WTC11 (cell line): Measurements from ENCODE around the gene OPCML. TPM values are rescaled to one million over a fixed set of nuclear protein-coding genes. Genes with fewer than 3 reads are reported as not detected.
A peak's percentile ranks its signal among the peaks of the same experiment; 100 is the strongest.

Experiments used
- ATAC-seq: fragments of 200-7000 bp; cut with Tn5 transposase; 2 replicates; pipeline ENCODE4 v1.10.0; 2021; ENCODE audit warnings: mild to moderate bottlenecking, moderate library complexity
- CTCF ChIA-PET: fragments of 300-600 bp; sonication (Branson Sonifier 250); formaldehyde crosslinking; loops from one replicate; lab custom pipeline; 2021; ENCODE audit warnings: antibody characterized with exemption; lab: Charles Lee
- POLR2A ChIA-PET: fragments of 350-600 bp; sonication (Branson Sonifier 250); formaldehyde crosslinking; loops from one replicate; lab custom pipeline; 2021; ENCODE audit warnings: antibody characterized with exemption; lab: Charles Lee
- DNase-seq: peaks from one replicate; pipeline ENCODE4 v3.0.0; 2021; ENCODE audit warnings: low spot score
- H3K27ac Mint-ChIP-seq: 2 replicates; pipeline ENCODE4 v1.8.0; 2021; ENCODE audit warnings: mixed read lengths
- H3K27me3 Mint-ChIP-seq: 2 replicates; pipeline ENCODE4 v1.8.0; 2021; ENCODE audit warnings: low read depth, mild to moderate bottlenecking, moderate library complexity, mixed read lengths
- H3K36me3 Mint-ChIP-seq: 2 replicates; pipeline ENCODE4 v1.8.0; 2021; ENCODE audit warnings: mixed read lengths
- H3K4me1 Mint-ChIP-seq: 2 replicates; pipeline ENCODE4 v1.8.0; 2022; ENCODE audit warnings: mixed read lengths
- H3K4me3 Mint-ChIP-seq: 2 replicates; pipeline ENCODE4 v1.8.0; 2021; ENCODE audit warnings: mild to moderate bottlenecking, moderate library complexity, mixed read lengths
- H3K9me3 Mint-ChIP-seq: 2 replicates; pipeline ENCODE4 v1.8.0; 2021; ENCODE audit warnings: mixed read lengths
- E2F4 ChIP-seq: sonication (generic); formaldehyde crosslinking; IDR thresholded peaks from 2 replicates; pipeline ENCODE4 v1.8.1; 2022; ENCODE audit warnings: low read depth, mild to moderate bottlenecking, moderate library complexity, missing genetic modification reagents, borderline replicate concordance
- ERG ChIP-seq: fragments of 250-450 bp; sonication (Bioruptor Pico); IDR thresholded peaks from 2 replicates; pipeline ENCODE4 v1.8.0; 2021; ENCODE audit warnings: mild to moderate bottlenecking
- ESRRA ChIP-seq: sonication (generic); formaldehyde crosslinking; IDR thresholded peaks from 2 replicates; pipeline ENCODE4 v1.8.1; 2022; ENCODE audit warnings: mild to moderate bottlenecking, missing genetic modification reagents, borderline replicate concordance
- ETV6 ChIP-seq: sonication (generic); formaldehyde crosslinking; IDR thresholded peaks from 2 replicates; pipeline ENCODE4 v1.8.1; 2022; ENCODE audit warnings: mild to moderate bottlenecking, missing genetic modification reagents
- FOXJ3 ChIP-seq: sonication (generic); formaldehyde crosslinking; IDR thresholded peaks from 2 replicates; pipeline ENCODE4 v1.9.0; 2021; ENCODE audit warnings: missing genetic modification reagents, mild to moderate bottlenecking, borderline replicate concordance
- TP53 ChIP-seq: sonication (generic); formaldehyde crosslinking; IDR thresholded peaks from 2 replicates; pipeline ENCODE4 v1.8.1; 2023; ENCODE audit warnings: mild to moderate bottlenecking, missing genetic modification reagents
- ZNF138 ChIP-seq: sonication (generic); formaldehyde crosslinking; conservative IDR thresholded peaks from 2 replicates; pipeline ENCODE4 v1.8.1; 2022; ENCODE audit warnings: mild to moderate bottlenecking, moderate library complexity, missing genetic modification reagents
- ZNF232 ChIP-seq: sonication (generic); formaldehyde crosslinking; IDR thresholded peaks from 2 replicates; pipeline ENCODE4 v1.8.0; 2022; ENCODE audit warnings: mild to moderate bottlenecking, missing genetic modification reagents
- ZNF263 ChIP-seq: sonication (generic); formaldehyde crosslinking; IDR thresholded peaks from 2 replicates; pipeline ENCODE4 v1.8.1; 2022; ENCODE audit warnings: low read depth, mild to moderate bottlenecking, moderate library complexity, missing genetic modification reagents
- ZNF281 ChIP-seq: sonication (generic); formaldehyde crosslinking; IDR thresholded peaks from 2 replicates; pipeline ENCODE4 v1.8.0; 2023; ENCODE audit warnings: mild to moderate bottlenecking, missing genetic modification reagents
- total RNA-seq: library from RNA; stranded (reverse); gene quantifications from 3 replicates; pipeline ENCODE4 v1.2.3, GENCODE V29; 2021
- TF ChIP-seq, protein P1 (sequence below): sonication (generic); formaldehyde crosslinking; IDR thresholded peaks from 2 replicates; pipeline ENCODE4 v1.8.1; 2023; ENCODE audit warnings: mild to moderate bottlenecking, missing genetic modification reagents
- TF ChIP-seq, protein P2 (sequence below): fragments of 250-450 bp; sonication (Bioruptor Pico); IDR thresholded peaks from 2 replicates; pipeline ENCODE4 v1.9.0; 2021; ENCODE audit warnings: mild to moderate bottlenecking, borderline replicate concordance
- TF ChIP-seq, protein P3 (sequence below): sonication (generic); formaldehyde crosslinking; IDR thresholded peaks from 2 replicates; pipeline ENCODE4 v1.8.0; 2022; ENCODE audit warnings: mild to moderate bottlenecking, missing genetic modification reagents
- TF ChIP-seq, protein P4 (sequence below): sonication (generic); formaldehyde crosslinking; IDR thresholded peaks from 2 replicates; pipeline ENCODE4 v1.8.1; 2022; ENCODE audit warnings: low read depth, missing genetic modification reagents, borderline replicate concordance

Gene OPCML
- total RNA-seq, 1 experiment from 2014 or later: 1.5 TPM

DNA sequence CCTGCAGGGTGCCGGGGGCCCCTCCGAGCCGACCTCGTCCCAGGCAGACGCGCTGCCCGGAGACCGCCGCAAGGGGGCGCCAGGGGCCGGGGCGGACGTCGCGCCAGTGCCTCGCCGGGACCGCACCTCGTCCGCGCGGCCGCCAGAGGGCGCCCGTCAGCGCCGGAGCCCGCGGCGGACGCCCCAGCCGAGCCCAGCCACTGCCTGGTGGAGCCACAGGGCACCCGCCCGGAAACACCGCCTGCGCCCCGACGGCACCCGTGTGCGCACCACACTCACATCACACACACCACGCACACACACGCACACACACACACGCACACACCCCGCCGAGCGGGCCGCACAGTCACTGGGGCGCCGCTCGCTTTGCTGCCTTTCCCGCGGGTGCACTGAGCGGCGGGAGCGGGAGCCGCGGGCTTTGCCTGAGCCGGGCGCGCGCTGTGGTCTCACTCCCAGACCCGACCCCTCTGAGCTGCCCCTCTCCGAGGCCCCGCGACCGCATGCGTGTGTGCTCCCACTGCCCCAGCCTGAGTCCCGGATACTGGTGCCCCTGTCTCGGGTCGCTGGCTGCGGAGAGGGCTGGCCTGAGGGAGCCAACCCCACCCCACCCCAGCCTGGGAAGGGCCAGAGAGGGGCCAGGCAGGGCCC is 449.3 kb downstream of the OPCML start (continued):
- TF ChIP-seq, protein P1, sequence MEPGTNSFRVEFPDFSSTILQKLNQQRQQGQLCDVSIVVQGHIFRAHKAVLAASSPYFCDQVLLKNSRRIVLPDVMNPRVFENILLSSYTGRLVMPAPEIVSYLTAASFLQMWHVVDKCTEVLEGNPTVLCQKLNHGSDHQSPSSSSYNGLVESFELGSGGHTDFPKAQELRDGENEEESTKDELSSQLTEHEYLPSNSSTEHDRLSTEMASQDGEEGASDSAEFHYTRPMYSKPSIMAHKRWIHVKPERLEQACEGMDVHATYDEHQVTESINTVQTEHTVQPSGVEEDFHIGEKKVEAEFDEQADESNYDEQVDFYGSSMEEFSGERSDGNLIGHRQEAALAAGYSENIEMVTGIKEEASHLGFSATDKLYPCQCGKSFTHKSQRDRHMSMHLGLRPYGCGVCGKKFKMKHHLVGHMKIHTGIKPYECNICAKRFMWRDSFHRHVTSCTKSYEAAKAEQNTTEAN: peak; percentile 76; the same call in 1 of the 2 replicates
- peak; percentile 67; the same call in 1 of the 2 replicates for TF ChIP-seq ZNF232 (CRISPR knock-in tag)
- TF ChIP-seq E2F4 (CRISPR knock-in tag): no peak

DNA sequence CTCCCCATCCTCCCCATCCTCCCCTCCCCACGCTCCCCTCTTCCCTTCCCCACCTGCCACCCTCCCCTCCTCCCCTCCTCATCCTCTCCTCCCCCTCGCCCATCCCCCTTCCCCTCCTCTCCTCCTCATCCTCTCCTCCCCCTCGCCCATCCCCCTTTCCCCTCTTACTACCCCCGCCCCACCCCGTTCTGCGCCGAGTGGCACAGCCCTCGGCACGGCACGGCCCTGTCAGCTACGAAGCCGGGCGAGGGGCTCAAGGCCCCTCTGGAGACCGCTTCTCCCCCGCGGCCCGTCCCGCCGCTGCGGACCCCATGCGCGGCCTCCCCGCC is 449.9 kb downstream of the OPCML start:
- peaks cover 22% of the 10 kb centered on the region for H3K27me3 Mint-ChIP-seq
- ChIA-PET POLR2A (no interaction called here), CTCF (interaction anchor here (0.6 to 6.0 kb wide), 11 partner anchors 10 to 753 kb away, joined by 3 to 67 read pairs (median 7); no protein-coding TSS in a partner anchor)
- peaks cover 32% of the 10 kb centered on the region for H3K4me1 Mint-ChIP-seq
- DNase-seq (peak; percentile 59), ATAC-seq (no peak)
- no peaks in the 10 kb centered on the region for H3K9me3 Mint-ChIP-seq
- H3K27ac Mint-ChIP-seq: no peak overlapping the region
- H3K4me3 Mint-ChIP-seq: no peak overlapping the region
- TF ChIP-seq TP53: no peak
- no peaks in the 10 kb centered on the region for H3K36me3 Mint-ChIP-seq

DNA sequence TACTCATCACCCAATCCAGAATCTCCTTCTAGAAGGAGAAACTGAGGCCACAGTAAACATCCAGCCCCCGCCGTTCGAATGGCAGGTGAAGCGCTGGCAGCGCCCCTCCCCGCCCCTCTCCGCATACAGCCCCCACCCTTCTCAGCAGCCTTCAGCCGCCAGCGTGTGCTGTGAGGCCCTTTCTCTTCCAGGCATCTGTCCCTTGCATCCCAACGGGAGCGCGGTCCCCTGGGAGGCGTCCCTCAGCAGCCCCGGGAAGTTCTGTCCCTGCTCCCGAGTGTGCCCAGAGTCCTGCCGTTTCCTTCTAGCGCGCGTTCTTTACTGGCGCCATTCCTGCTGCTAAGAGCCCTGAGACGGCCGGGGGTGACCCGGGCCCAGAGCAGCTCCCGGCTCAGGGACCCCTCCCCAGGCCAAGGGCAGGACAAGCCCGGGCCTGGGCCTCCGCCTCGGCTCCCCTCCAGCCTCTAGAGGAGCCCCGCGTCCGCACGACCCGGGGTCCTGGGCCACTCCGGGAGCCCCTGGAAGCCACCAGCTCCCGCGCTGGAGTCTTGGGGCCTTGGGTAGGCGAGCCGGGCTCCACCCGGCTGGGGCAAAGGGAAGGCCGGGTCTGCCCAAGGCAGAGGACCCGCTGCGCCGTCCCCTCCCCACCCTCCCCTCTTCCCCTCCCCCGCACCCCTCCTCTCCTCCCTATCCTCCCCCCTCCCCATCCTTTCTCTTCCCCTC is 450.4 kb downstream of the OPCML start:
- peak overlapping the region; percentile 52 for H3K4me3 Mint-ChIP-seq
- H3K27me3 Mint-ChIP-seq: peaks cover 22% of the 10 kb centered on the region
- CTCF ChIA-PET: interaction anchor here (0.6 to 6.0 kb wide), 15 partner anchors 10 to 753 kb away, joined by 3 to 67 read pairs (median 5); no protein-coding TSS in a partner anchor
- no peaks in the 10 kb centered on the region for H3K9me3 Mint-ChIP-seq
- ATAC-seq: no peak
- H3K27ac Mint-ChIP-seq: no peak overlapping the region
- peaks cover 32% of the 10 kb centered on the region for H3K4me1 Mint-ChIP-seq
- POLR2A ChIA-PET: no interaction called here
- no peak for DNase-seq
- no peaks in the 10 kb centered on the region for H3K36me3 Mint-ChIP-seq
- TF ChIP-seq ZNF138 (CRISPR knock-in tag): no peak
- TF ChIP-seq, protein P1: no peak
- no peak for TF ChIP-seq ZNF281 (CRISPR knock-in tag)
- TF ChIP-seq, protein P2, sequence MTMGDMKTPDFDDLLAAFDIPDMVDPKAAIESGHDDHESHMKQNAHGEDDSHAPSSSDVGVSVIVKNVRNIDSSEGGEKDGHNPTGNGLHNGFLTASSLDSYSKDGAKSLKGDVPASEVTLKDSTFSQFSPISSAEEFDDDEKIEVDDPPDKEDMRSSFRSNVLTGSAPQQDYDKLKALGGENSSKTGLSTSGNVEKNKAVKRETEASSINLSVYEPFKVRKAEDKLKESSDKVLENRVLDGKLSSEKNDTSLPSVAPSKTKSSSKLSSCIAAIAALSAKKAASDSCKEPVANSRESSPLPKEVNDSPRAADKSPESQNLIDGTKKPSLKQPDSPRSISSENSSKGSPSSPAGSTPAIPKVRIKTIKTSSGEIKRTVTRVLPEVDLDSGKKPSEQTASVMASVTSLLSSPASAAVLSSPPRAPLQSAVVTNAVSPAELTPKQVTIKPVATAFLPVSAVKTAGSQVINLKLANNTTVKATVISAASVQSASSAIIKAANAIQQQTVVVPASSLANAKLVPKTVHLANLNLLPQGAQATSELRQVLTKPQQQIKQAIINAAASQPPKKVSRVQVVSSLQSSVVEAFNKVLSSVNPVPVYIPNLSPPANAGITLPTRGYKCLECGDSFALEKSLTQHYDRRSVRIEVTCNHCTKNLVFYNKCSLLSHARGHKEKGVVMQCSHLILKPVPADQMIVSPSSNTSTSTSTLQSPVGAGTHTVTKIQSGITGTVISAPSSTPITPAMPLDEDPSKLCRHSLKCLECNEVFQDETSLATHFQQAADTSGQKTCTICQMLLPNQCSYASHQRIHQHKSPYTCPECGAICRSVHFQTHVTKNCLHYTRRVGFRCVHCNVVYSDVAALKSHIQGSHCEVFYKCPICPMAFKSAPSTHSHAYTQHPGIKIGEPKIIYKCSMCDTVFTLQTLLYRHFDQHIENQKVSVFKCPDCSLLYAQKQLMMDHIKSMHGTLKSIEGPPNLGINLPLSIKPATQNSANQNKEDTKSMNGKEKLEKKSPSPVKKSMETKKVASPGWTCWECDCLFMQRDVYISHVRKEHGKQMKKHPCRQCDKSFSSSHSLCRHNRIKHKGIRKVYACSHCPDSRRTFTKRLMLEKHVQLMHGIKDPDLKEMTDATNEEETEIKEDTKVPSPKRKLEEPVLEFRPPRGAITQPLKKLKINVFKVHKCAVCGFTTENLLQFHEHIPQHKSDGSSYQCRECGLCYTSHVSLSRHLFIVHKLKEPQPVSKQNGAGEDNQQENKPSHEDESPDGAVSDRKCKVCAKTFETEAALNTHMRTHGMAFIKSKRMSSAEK: no peak
- TF ChIP-seq ZNF263 (CRISPR knock-in tag): no peak
- TF ChIP-seq ETV6: no peak
- TF ChIP-seq FOXJ3 (CRISPR knock-in tag): no peak
- TF ChIP-seq ESRRA: no peak
- TF ChIP-seq, protein P3, sequence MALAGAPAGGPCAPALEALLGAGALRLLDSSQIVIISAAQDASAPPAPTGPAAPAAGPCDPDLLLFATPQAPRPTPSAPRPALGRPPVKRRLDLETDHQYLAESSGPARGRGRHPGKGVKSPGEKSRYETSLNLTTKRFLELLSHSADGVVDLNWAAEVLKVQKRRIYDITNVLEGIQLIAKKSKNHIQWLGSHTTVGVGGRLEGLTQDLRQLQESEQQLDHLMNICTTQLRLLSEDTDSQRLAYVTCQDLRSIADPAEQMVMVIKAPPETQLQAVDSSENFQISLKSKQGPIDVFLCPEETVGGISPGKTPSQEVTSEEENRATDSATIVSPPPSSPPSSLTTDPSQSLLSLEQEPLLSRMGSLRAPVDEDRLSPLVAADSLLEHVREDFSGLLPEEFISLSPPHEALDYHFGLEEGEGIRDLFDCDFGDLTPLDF (CRISPR knock-in tag): no peak
- no peak for TF ChIP-seq ERG (CRISPR knock-in tag)
- TF ChIP-seq, protein P4, sequence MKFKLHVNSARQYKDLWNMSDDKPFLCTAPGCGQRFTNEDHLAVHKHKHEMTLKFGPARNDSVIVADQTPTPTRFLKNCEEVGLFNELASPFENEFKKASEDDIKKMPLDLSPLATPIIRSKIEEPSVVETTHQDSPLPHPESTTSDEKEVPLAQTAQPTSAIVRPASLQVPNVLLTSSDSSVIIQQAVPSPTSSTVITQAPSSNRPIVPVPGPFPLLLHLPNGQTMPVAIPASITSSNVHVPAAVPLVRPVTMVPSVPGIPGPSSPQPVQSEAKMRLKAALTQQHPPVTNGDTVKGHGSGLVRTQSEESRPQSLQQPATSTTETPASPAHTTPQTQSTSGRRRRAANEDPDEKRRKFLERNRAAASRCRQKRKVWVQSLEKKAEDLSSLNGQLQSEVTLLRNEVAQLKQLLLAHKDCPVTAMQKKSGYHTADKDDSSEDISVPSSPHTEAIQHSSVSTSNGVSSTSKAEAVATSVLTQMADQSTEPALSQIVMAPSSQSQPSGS (CRISPR knock-in tag): no peak
